H9 (cell line): ENCODE measurements around the gene ZNF239. TPM values are rescaled to one million over a fixed set of nuclear protein-coding genes. Genes with fewer than 3 reads are reported as not detected.

Experiments
- DNase-seq: peaks from one replicate; pipeline ENCODE4 v3.0.0-alpha.2; 2017
- H2AFZ ChIP-seq: one replicate; pipeline ENCODE4 v1.6.1; 2013; ENCODE audit warnings: mild to moderate bottlenecking, low read length, control low read depth, moderate library complexity
- H2AK5ac ChIP-seq: 2 replicates; pipeline ENCODE4 v1.6.1; 2013; ENCODE audit warnings: low read length, control low read depth, mixed read lengths; ENCODE audit not compliant: insufficient read length
- H2BK120ac ChIP-seq: one replicate; pipeline ENCODE4 v1.6.1; 2013; ENCODE audit warnings: low read depth, mild to moderate bottlenecking, low read length, control low read depth, inconsistent platforms; ENCODE audit not compliant: poor library complexity, severe bottlenecking
- H2BK12ac ChIP-seq: 2 replicates; pipeline ENCODE4 v1.6.1; 2013; ENCODE audit warnings: low read length, control low read depth, mixed read lengths, low read depth; ENCODE audit not compliant: insufficient read length
- H2BK15ac ChIP-seq: 2 replicates; pipeline ENCODE4 v1.6.1; 2013; ENCODE audit warnings: low read depth, low read length, control low read depth
- H2BK20ac ChIP-seq: one replicate; pipeline ENCODE4 v1.6.1; 2013; ENCODE audit warnings: low read depth, mild to moderate bottlenecking, low read length, control low read depth, inconsistent platforms; ENCODE audit not compliant: poor library complexity, severe bottlenecking
- H2BK5ac ChIP-seq: 2 replicates; pipeline ENCODE4 v1.6.1; 2013; ENCODE audit warnings: low read length, control low read depth, mixed read lengths; ENCODE audit not compliant: insufficient read length
- H3K14ac ChIP-seq: 2 replicates; pipeline ENCODE4 v1.6.1; 2013; ENCODE audit warnings: low read length, control low read depth; ENCODE audit not compliant: insufficient read depth
- H3K18ac ChIP-seq: 2 replicates; pipeline ENCODE4 v1.6.1; 2013; ENCODE audit warnings: low read depth, mild to moderate bottlenecking, mixed read lengths, low read length, control low read depth; ENCODE audit not compliant: insufficient read length
- H3K23ac ChIP-seq: 2 replicates; pipeline ENCODE4 v1.6.1; 2013; ENCODE audit warnings: low read length, control low read depth, mixed read lengths, low read depth; ENCODE audit not compliant: insufficient read length
- H3K23me2 ChIP-seq: 2 replicates; pipeline ENCODE4 v1.6.1; 2013; ENCODE audit warnings: low read depth, mild to moderate bottlenecking, mixed read lengths, low read length, control low read depth; ENCODE audit not compliant: insufficient read length, poor library complexity, severe bottlenecking
- H3K27ac ChIP-seq: 2 replicates; pipeline ENCODE4 v1.5.1; 2013; ENCODE audit warnings: low read length, control low read depth, mixed read lengths, low read depth; ENCODE audit not compliant: insufficient read length
- H3K27me3 ChIP-seq: 2 replicates; pipeline ENCODE4 v1.6.1; 2013; ENCODE audit warnings: low read length, control low read depth, inconsistent platforms; ENCODE audit not compliant: insufficient read depth
- H3K4ac ChIP-seq: 2 replicates; pipeline ENCODE4 v1.6.1; 2013; ENCODE audit warnings: low read depth, mild to moderate bottlenecking, control low read depth, inconsistent platforms, low read length, moderate library complexity
- H3K4me1 ChIP-seq: 2 replicates; pipeline ENCODE4 v1.6.1; 2013; ENCODE audit warnings: low read length, control low read depth, inconsistent platforms; ENCODE audit not compliant: insufficient read depth
- H3K4me2 ChIP-seq: 2 replicates; pipeline ENCODE4 v1.6.1; 2013; ENCODE audit warnings: low read length, control low read depth, mixed read lengths; ENCODE audit not compliant: insufficient read length, insufficient read depth
- H3K56ac ChIP-seq: 2 replicates; pipeline ENCODE4 v1.6.1; 2013; ENCODE audit warnings: low read depth, mild to moderate bottlenecking, mixed read lengths, low read length, control low read depth; ENCODE audit not compliant: insufficient read length
- H3K79me1 ChIP-seq: 2 replicates; pipeline ENCODE4 v1.6.1; 2013; ENCODE audit warnings: low read depth, mild to moderate bottlenecking, moderate library complexity, low read length, control low read depth, inconsistent platforms; ENCODE audit not compliant: insufficient read depth, poor library complexity, severe bottlenecking
- H3K79me2 ChIP-seq: 2 replicates; pipeline ENCODE4 v1.6.1; 2013; ENCODE audit warnings: low read length, control low read depth, inconsistent platforms; ENCODE audit not compliant: insufficient read depth
- H3K9ac ChIP-seq: 2 replicates; pipeline ENCODE4 v1.6.1; 2013; ENCODE audit warnings: low read length, control low read depth, mixed read lengths; ENCODE audit not compliant: insufficient read length; ENCODE audit errors: extremely low read depth
- H3K9me3 ChIP-seq: one replicate; pipeline ENCODE4 v1.6.1; 2013; ENCODE audit warnings: low read depth, low read length, inconsistent platforms; ENCODE audit not compliant: control insufficient read depth
- H3T11ph ChIP-seq: one replicate; pipeline ENCODE4 v1.6.1; 2013; ENCODE audit warnings: mild to moderate bottlenecking, low read length, control low read depth, inconsistent platforms
- H4K20me1 ChIP-seq: one replicate; pipeline ENCODE4 v1.6.1; 2013; ENCODE audit not compliant: control insufficient read depth, insufficient read length, insufficient read depth
- H4K5ac ChIP-seq: 2 replicates; pipeline ENCODE4 v1.6.1; 2013; ENCODE audit warnings: low read depth, mild to moderate bottlenecking, mixed read lengths, low read length, control low read depth; ENCODE audit not compliant: insufficient read length
- H4K8ac ChIP-seq: replicated peaks from 2 replicates; pipeline ENCODE4 v1.6.1; 2013; ENCODE audit warnings: low read length, control low read depth, mixed read lengths, low read depth; ENCODE audit not compliant: insufficient read length
- H4K91ac ChIP-seq: 2 replicates; pipeline ENCODE4 v1.6.1; 2013; ENCODE audit warnings: low read depth, mild to moderate bottlenecking, moderate library complexity, mixed read lengths, low read length, control low read depth; ENCODE audit not compliant: insufficient read length
- H3K27ac Mint-ChIP-seq, 3 experiments: 2 replicates in 2 of 3; 3 replicates in 1 of 3; pipeline ENCODE4 v1.8.0; 2020 to 2021; ENCODE audit warnings: mixed read lengths in 3 of 3, mild to moderate bottlenecking in 1 of 3, moderate library complexity in 1 of 3
- H3K27me3 Mint-ChIP-seq: 2 replicates; pipeline ENCODE4 v1.8.0; 2021; ENCODE audit warnings: low read depth, mild to moderate bottlenecking, moderate library complexity, mixed read lengths
- H3K36me3 Mint-ChIP-seq, 3 experiments: 2 replicates in 2 of 3; 3 replicates in 1 of 3; pipeline ENCODE4 v1.8.0; 2020 to 2021; ENCODE audit warnings: low read depth in 3 of 3, mixed read lengths in 3 of 3; ENCODE audit not compliant: insufficient read depth in 1 of 3
- H3K4me1 Mint-ChIP-seq, 2 experiments: 2 replicates each; pipeline ENCODE4 v1.8.0; 2020; ENCODE audit warnings: mixed read lengths in 2 of 2
- H3K4me3 Mint-ChIP-seq, 2 experiments: 2 replicates in 1 of 2; 3 replicates in 1 of 2; pipeline ENCODE4 v1.8.0; 2020 to 2021; ENCODE audit warnings: mild to moderate bottlenecking in 2 of 2, mixed read lengths in 2 of 2, moderate library complexity in 1 of 2
- H3K9me3 Mint-ChIP-seq, 2 experiments: 2 replicates in 1 of 2; 3 replicates in 1 of 2; pipeline ENCODE4 v1.8.0; 2020; ENCODE audit warnings: mild to moderate bottlenecking in 2 of 2, mixed read lengths in 2 of 2, moderate library complexity in 1 of 2
- WGBS: extraction: QIAGEN DNeasy Blood & Tissue Kit; methylation state at CpG from one replicate; pipeline ENCODE4 v1.1.7; 2013; ENCODE audit warnings: missing lambda C conversion rate, low lambda C conversion rate, mixed read lengths; ENCODE audit not compliant: insufficient read length; ENCODE audit errors: extremely low coverage; 5-methylcytosine and 5-hydroxymethylcytosine counted together
- total RNA-seq: library from RNA; stranded (reverse); gene quantifications from 2 replicates; pipeline ENCODE4 v1.2.1, GENCODE V29; 2021
- TF ChIP-seq, protein P1 (sequence below): fragments of 200-600 bp; sonication (generic); conservative IDR thresholded peaks from 3 replicates; pipeline ENCODE4 v1.8.0; 2021; ENCODE audit warnings: antibody characterized with exemption, mild to moderate bottlenecking

Gene ZNF239
- total RNA-seq, 1 experiment from 2014 or later, result 16.2 TPM

DNA sequence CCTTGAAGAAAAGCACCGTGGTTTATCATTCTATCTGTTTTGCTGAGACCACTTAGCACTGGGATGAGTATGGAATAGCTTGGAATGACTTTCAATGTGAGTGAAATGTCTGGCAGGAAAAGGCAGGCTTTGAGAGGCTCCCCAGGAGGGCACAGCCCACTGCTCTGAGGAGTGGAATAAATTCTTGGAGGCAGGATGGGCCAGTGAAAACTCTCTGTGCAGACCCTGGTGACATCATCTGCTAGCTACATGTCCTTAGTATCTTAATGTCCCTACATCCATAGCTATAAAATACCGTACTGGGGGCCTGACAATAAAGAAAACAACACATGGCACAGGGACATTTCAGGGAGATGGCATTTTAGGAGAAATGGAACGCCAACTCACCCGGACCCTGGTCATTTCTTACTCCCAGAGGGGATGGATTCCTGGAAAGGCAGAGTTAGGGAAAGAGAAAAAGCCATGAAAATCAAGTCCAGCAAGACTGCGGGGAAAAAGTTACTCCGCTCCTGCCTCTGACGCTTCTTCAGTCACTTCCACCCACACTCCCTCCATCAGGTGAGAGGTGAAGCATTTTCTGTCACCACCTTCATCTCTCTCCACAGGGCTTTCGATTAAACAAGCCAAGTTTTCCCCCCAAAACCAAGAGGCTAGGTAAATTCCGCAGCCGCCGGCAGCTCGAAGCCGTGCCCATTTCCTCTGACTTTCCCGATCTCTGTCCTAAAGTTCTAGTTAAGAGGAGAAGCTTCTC, 991 bp downstream of the ZNF239 start:
- H3K23me2 ChIP-seq, result peaks cover 10% of the 10 kb centered on the region
- H4K5ac ChIP-seq, result no peak overlapping the region
- no peak overlapping the region for H2AFZ ChIP-seq
- H3K18ac ChIP-seq, result no peak overlapping the region
- Mint-ChIP-seq H3K9me3 (peaks cover 37 to 42% of the 10 kb centered on the region in 2 experiments), H3K27ac (peak overlapping the region in 2 of 3 experiments; percentile 51 to 87; a peak in 3 of 7 replicates), H3K4me1 (peaks cover 9 to 16% of the 10 kb centered on the region in 2 experiments), H3K27me3 (peaks cover 48% of the 10 kb centered on the region), H3K4me3 (peak overlapping the region; percentile 86 to 88), H3K36me3 (peaks cover 23 to 32% (median 24%) of the 10 kb centered on the region in 3 experiments)
- H3K56ac ChIP-seq, result no peak overlapping the region
- H4K20me1 ChIP-seq, result no peaks in the 10 kb centered on the region
- H4K8ac ChIP-seq, result no peak overlapping the region
- H3K9me3 ChIP-seq, result peaks cover 5% of the 10 kb centered on the region
- no peak overlapping the region for H3K4ac ChIP-seq
- H3K27ac ChIP-seq, result no peak overlapping the region
- peaks cover 2% of the 10 kb centered on the region; the same call in 1 of the 2 replicates for H3K79me2 ChIP-seq
- no peaks in the 10 kb centered on the region for H3K79me1 ChIP-seq
- no peak overlapping the region for H2AK5ac ChIP-seq
- TF ChIP-seq, protein P1, sequence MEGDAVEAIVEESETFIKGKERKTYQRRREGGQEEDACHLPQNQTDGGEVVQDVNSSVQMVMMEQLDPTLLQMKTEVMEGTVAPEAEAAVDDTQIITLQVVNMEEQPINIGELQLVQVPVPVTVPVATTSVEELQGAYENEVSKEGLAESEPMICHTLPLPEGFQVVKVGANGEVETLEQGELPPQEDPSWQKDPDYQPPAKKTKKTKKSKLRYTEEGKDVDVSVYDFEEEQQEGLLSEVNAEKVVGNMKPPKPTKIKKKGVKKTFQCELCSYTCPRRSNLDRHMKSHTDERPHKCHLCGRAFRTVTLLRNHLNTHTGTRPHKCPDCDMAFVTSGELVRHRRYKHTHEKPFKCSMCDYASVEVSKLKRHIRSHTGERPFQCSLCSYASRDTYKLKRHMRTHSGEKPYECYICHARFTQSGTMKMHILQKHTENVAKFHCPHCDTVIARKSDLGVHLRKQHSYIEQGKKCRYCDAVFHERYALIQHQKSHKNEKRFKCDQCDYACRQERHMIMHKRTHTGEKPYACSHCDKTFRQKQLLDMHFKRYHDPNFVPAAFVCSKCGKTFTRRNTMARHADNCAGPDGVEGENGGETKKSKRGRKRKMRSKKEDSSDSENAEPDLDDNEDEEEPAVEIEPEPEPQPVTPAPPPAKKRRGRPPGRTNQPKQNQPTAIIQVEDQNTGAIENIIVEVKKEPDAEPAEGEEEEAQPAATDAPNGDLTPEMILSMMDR, result no peak
- no peak overlapping the region for H4K91ac ChIP-seq
- H2BK15ac ChIP-seq, result no peak overlapping the region
- no peak overlapping the region for H2BK12ac ChIP-seq
- H3T11ph ChIP-seq, result no peak overlapping the region
- H2BK20ac ChIP-seq, result no peak overlapping the region
- no peak for DNase-seq
- H3K27me3 ChIP-seq, result peaks cover 6% of the 10 kb centered on the region; the same call in 1 of the 2 replicates
- H3K23ac ChIP-seq, result no peak overlapping the region
- no peaks in the 10 kb centered on the region; the same call in 1 of the 2 replicates for H3K4me1 ChIP-seq
- no peak overlapping the region for H2BK5ac ChIP-seq
- H2BK120ac ChIP-seq, result no peak overlapping the region
- H3K9ac ChIP-seq, result peak overlapping the region; percentile 49
- peak overlapping the region; percentile 58 for H3K14ac ChIP-seq
- peak overlapping the region; percentile 71 for H3K4me2 ChIP-seq
- WGBS, result no CpG with 5 or more reads among the region's 14 CpGs
